ENCODE measurements around the gene AFF3. TPM values are rescaled to one million over a fixed set of nuclear protein-coding genes. Genes with fewer than 3 reads are reported as not detected.
A peak's percentile ranks its signal among the peaks of the same experiment; 100 is the strongest.

AFF3 gene
- total RNA-seq, 6 experiments from 2014 or later = 0.80 to 8.2 (median 6.8) TPM

GRCh38 chr2:99876956-99877355 lies 265.4 kb downstream of the AFF3 start:
- TF ChIP-seq CTCF (IDR thresholded peaks at IDR 0.05) = no peak
- H3K36me3 Mint-ChIP-seq (ENCODE audit: low read depth) = peaks cover 11% of the 10 kb centered on the region; the same call in 1 of the 2 replicates
- peaks cover 60% of the 10 kb centered on the region for H3K4me1 Mint-ChIP-seq (ENCODE audit: low read depth)

GRCh38 chr2:99875627-99876201 lies 266.7 kb downstream of the AFF3 start:
- Mint-ChIP-seq H3K4me3 (no peak overlapping the region), H3K36me3 (ENCODE audit: low read depth) (peaks cover 11% of the 10 kb centered on the region; the same call in 1 of the 2 replicates), H3K9me3 (0 out of 2 replicates have a peak, but pooled peaks cover 5% of the 10 kb centered on the region), H3K27ac (no peak overlapping the region), H3K27me3 (ENCODE audit: insufficient read depth) (peaks cover 5% of the 10 kb centered on the region), H3K4me1 (ENCODE audit: low read depth) (peaks cover 48% of the 10 kb centered on the region)
- DNase-seq = no peak
- TF ChIP-seq CTCF (IDR thresholded peaks at IDR 0.05) = no peak

More at GRCh38 chr2:99876956-99877355, 265.4 kb downstream of the AFF3 start:
- H3K4me3 Mint-ChIP-seq = peak overlapping the region; percentile 39; the same call in 1 of the 2 replicates
- H3K27ac Mint-ChIP-seq = peak overlapping the region; percentile 56; the same call in 1 of the 2 replicates
- no peak for DNase-seq
- H3K27me3 Mint-ChIP-seq (ENCODE audit: insufficient read depth) = peaks cover 5% of the 10 kb centered on the region
- 0 out of 2 replicates have a peak, but pooled peaks cover 5% of the 10 kb centered on the region for H3K9me3 Mint-ChIP-seq

- DNase-seq = no peak
- H3K27ac Mint-ChIP-seq = peak overlapping the region; percentile 63
- no peak overlapping the region for H3K4me3 Mint-ChIP-seq
- TF ChIP-seq CTCF (IDR thresholded peaks at IDR 0.05) = no peak
- no peaks in the 10 kb centered on the region for H3K9me3 Mint-ChIP-seq
- peaks cover 2% of the 10 kb centered on the region for H3K27me3 Mint-ChIP-seq (ENCODE audit: insufficient read depth)
- peaks cover 8% of the 10 kb centered on the region for H3K36me3 Mint-ChIP-seq (ENCODE audit: low read depth)
- peaks cover 55% of the 10 kb centered on the region for H3K4me1 Mint-ChIP-seq (ENCODE audit: low read depth)
Measured at GRCh38 chr2:99868260-99868659, 274.1 kb downstream of the AFF3 start.

- H3K4me1 Mint-ChIP-seq (ENCODE audit: low read depth) = peaks cover 60% of the 10 kb centered on the region
- no peak for TF ChIP-seq CTCF (IDR thresholded peaks at IDR 0.05)
- peak overlapping the region; percentile 63 for H3K27ac Mint-ChIP-seq
- H3K9me3 Mint-ChIP-seq = no peaks in the 10 kb centered on the region
- H3K27me3 Mint-ChIP-seq (ENCODE audit: insufficient read depth) = peaks cover 2% of the 10 kb centered on the region
- peaks cover 8% of the 10 kb centered on the region for H3K36me3 Mint-ChIP-seq (ENCODE audit: low read depth)
- 0 out of 2 replicates have a peak overlapping the region, but pooled peaks have one; percentile 23 for H3K4me3 Mint-ChIP-seq
- DNase-seq = peak; percentile 41
Measured at GRCh38 chr2:99867770-99868169, 274.6 kb downstream of the AFF3 start.

GRCh38 chr2:99865818-99866676 lies 276.3 kb downstream of the AFF3 start:
- Mint-ChIP-seq H3K27ac (peak overlapping the region; percentile 64; the same call in 1 of the 2 replicates), H3K27me3 (ENCODE audit: insufficient read depth) (peaks cover 2% of the 10 kb centered on the region), H3K4me1 (ENCODE audit: low read depth) (peaks cover 77% of the 10 kb centered on the region), H3K9me3 (no peaks in the 10 kb centered on the region), H3K4me3 (no peak overlapping the region), H3K36me3 (ENCODE audit: low read depth) (peaks cover 8% of the 10 kb centered on the region)
- TF ChIP-seq CTCF (IDR thresholded peaks at IDR 0.05) = no peak
- DNase-seq = peak; percentile 35

Measured in HFFc6 (cell line).